Type B pancreatic cell (in vitro differentiated cells): ENCODE data around the gene ASF1A. TPM values are rescaled to one million over a fixed set of nuclear protein-coding genes. Genes with fewer than 3 reads are reported as not detected.

Experiments
- DNase-seq: peaks from one replicate; pipeline ENCODE4 v3.0.0; 2021; ENCODE audit warnings: mixed read lengths; ENCODE audit not compliant: unreplicated experiment; ENCODE audit errors: extremely low spot score
- H3K27ac Mint-ChIP-seq: 2 replicates; pipeline ENCODE4 v1.8.0; 2021; ENCODE audit warnings: mild to moderate bottlenecking, mixed read lengths
- H3K27me3 Mint-ChIP-seq: 2 replicates; pipeline ENCODE4 v1.8.0; 2021; ENCODE audit warnings: mixed read lengths
- H3K36me3 Mint-ChIP-seq: 2 replicates; pipeline ENCODE4 v1.8.0; 2021; ENCODE audit warnings: mixed read lengths
- H3K4me1 Mint-ChIP-seq: one replicate; pipeline ENCODE4 v1.8.0; 2021; ENCODE audit warnings: mixed read lengths; ENCODE audit not compliant: unreplicated experiment
- H3K4me3 Mint-ChIP-seq: 2 replicates; pipeline ENCODE4 v1.8.0; 2021; ENCODE audit warnings: mild to moderate bottlenecking, mixed read lengths
- H3K9me3 Mint-ChIP-seq: 2 replicates; pipeline ENCODE4 v1.8.0; 2021; ENCODE audit warnings: mixed read lengths
- total RNA-seq: library from RNA; stranded (reverse); gene quantifications from 2 replicates; pipeline ENCODE4 v1.2.1, GENCODE V29; 2021; ENCODE audit warnings: low replicate concordance
- TF ChIP-seq, protein P1 (sequence below): fragments of 200-600 bp; sonication (generic); conservative IDR thresholded peaks from 2 replicates; pipeline ENCODE4 v1.5.0; 2021; ENCODE audit warnings: antibody characterized with exemption, mild to moderate bottlenecking

Gene ASF1A
- total RNA-seq, 1 donor from 2014 or later, result 32.5 TPM

DNA sequence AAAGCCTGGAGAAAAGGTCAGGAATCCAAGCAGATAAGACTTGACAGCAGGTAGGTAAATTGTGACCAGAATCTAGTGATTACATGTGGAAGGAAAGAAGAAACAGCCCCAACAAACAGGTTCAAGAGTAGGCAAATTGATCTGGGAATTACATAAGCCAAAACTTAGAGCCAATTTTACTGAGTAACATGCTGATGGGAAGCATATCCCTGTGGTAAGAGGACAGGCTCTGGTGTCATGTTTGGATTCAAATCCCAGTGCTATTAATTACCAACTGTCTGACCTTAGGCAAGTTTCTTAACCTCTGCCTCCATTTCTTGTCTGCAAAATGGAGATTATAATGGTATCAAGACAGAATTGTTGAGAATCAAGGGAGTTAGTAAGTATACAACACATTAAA is 20.6 kb downstream of the ASF1A start:
- Mint-ChIP-seq H3K36me3 (peaks cover 43% of the 10 kb centered on the region), H3K27ac (no peak overlapping the region), H3K4me3 (no peak overlapping the region), H3K27me3 (no peaks in the 10 kb centered on the region), H3K9me3 (no peaks in the 10 kb centered on the region), H3K4me1 (no peaks in the 10 kb centered on the region)
- TF ChIP-seq, protein P1, sequence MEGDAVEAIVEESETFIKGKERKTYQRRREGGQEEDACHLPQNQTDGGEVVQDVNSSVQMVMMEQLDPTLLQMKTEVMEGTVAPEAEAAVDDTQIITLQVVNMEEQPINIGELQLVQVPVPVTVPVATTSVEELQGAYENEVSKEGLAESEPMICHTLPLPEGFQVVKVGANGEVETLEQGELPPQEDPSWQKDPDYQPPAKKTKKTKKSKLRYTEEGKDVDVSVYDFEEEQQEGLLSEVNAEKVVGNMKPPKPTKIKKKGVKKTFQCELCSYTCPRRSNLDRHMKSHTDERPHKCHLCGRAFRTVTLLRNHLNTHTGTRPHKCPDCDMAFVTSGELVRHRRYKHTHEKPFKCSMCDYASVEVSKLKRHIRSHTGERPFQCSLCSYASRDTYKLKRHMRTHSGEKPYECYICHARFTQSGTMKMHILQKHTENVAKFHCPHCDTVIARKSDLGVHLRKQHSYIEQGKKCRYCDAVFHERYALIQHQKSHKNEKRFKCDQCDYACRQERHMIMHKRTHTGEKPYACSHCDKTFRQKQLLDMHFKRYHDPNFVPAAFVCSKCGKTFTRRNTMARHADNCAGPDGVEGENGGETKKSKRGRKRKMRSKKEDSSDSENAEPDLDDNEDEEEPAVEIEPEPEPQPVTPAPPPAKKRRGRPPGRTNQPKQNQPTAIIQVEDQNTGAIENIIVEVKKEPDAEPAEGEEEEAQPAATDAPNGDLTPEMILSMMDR, result no peak
- no peak for DNase-seq

DNA sequence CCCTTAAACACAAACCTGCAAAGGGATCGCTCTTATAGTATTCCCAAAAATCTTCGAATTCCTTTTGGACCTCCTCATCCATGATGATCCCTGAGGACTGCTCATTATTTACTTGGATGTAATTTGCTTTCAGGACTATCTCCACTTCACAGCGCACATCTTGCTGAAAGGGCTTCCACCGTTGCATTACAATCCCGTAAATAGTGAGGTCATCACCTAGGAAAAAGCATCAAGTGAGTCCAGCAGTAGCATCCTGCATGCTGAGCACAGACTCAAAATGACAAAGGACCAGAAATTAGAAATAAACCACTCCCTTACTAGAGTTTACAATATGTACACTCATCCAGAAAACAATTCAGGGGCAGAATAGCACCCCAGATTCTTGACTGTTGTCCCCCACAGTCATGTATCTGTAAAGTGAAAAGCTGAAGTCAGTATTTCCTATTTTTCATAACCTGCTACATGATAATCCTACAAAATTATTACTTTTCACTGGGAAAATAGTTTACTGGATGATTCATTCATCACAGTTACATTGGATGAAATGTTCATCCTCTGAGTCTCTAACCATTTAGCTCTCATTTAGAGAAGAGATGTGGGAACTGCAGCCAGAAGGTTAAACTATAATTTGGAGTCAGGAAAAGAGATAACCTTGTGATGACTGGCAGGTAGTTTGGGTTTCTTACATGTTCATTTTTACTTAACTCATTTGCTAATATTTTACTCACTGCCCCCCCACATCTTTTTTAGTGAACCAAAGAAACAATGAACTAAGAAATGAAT is 23.8 kb downstream of the ASF1A start:
- Mint-ChIP-seq H3K9me3 (no peaks in the 10 kb centered on the region), H3K4me3 (no peak overlapping the region), H3K27me3 (no peaks in the 10 kb centered on the region), H3K27ac (no peak overlapping the region), H3K4me1 (no peaks in the 10 kb centered on the region), H3K36me3 (peaks cover 41% of the 10 kb centered on the region)
- no peak for DNase-seq
- TF ChIP-seq, protein P1, result no peak

DNA sequence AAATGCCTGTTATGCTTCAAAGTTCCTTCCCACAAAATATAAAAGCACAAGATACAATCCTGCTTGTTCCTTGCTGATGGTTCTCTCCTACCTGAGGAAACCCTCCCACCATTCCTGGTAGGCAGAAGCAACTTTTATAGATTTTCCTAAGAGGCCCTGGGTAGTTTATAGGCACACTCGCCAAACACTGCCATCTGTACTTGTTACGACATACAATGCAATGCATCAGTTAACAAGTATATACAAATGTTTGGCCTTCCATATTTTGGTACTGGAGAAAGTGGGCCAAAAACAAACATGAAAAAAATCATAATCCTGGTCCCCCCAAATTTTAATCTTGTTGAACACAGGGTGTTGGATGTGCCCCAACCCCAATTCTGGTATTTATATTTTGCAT is 24.4 kb downstream of the ASF1A start:
- Mint-ChIP-seq H3K9me3 (no peaks in the 10 kb centered on the region), H3K27me3 (no peaks in the 10 kb centered on the region), H3K27ac (no peak overlapping the region), H3K36me3 (peaks cover 41% of the 10 kb centered on the region), H3K4me1 (no peaks in the 10 kb centered on the region), H3K4me3 (no peak overlapping the region)
- no peak for DNase-seq
- TF ChIP-seq, protein P1, result no peak

DNA sequence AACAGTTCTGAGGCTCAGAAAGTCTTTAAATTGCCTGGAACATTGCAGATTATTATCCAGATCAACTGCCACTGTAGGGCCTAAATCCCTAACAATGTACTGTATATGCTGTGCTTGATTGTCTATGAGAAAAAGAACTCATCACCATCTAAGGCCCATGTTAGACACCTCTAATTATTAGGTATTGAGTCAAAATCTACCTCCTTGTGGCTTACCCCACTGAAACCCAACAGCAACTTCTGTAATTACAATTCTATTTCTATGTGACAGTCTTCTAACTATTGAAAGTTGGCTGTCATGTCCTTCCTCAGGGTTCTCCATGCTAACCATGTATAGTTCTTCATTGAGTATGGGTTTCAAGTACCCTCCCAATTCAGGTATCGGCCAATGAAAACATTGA is 27.1 kb downstream of the ASF1A start:
- no peak for DNase-seq
- Mint-ChIP-seq H3K4me3 (no peak overlapping the region), H3K27me3 (no peaks in the 10 kb centered on the region), H3K4me1 (no peaks in the 10 kb centered on the region), H3K36me3 (peaks cover 33% of the 10 kb centered on the region), H3K9me3 (no peaks in the 10 kb centered on the region), H3K27ac (no peak overlapping the region)
- TF ChIP-seq, protein P1, result no peak

DNA sequence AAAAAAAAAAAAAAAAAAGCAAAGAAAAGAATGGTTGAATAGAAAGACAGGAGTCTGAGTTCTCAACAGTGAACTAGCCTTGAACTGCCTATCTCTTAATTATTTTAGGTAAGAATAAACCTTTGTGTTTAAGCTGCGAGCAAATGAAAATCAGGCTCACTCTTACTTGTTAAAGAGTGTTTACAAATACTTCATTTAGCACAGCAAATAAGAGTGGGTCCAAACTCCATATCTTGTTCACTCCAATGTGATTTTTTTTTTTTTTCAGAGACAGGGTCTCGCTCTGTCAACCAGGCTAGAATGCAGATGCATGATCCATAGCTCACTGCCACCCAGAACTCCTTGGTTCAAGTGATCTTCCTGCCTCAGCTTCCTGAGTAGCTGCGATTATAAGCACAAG is 29.1 kb downstream of the ASF1A start:
- H3K4me3 Mint-ChIP-seq, result no peak overlapping the region
- H3K27ac Mint-ChIP-seq, result no peak overlapping the region
- no peaks in the 10 kb centered on the region for H3K9me3 Mint-ChIP-seq
- no peaks in the 10 kb centered on the region for H3K4me1 Mint-ChIP-seq
- H3K27me3 Mint-ChIP-seq, result no peaks in the 10 kb centered on the region
- peaks cover 32% of the 10 kb centered on the region for H3K36me3 Mint-ChIP-seq
- DNase-seq, result no peak
- TF ChIP-seq, protein P1, result no peak
